Skeletal muscle satellite cell (primary cell): ENCODE measurements around the gene PYGO2.
A peak's percentile ranks its signal among the peaks of the same experiment; 100 is the strongest.

ENCODE experiments used
- H3K27me3 ChIP-seq: 2 replicates; pipeline ENCODE4 v1.7.0; 2013; ENCODE audit warnings: low read length; ENCODE audit not compliant: control insufficient read depth, insufficient read depth
- H3K36me3 ChIP-seq: 2 replicates; pipeline ENCODE4 v1.7.0; 2013; ENCODE audit warnings: mild to moderate bottlenecking, control low read depth, low read length; ENCODE audit not compliant: insufficient read depth
- H3K4me1 ChIP-seq: 2 replicates; pipeline ENCODE4 v1.7.0; 2013; ENCODE audit warnings: low read length; ENCODE audit not compliant: control insufficient read depth, insufficient read depth
- H3K4me2 ChIP-seq: 2 replicates; pipeline ENCODE4 v1.7.0; 2013; ENCODE audit warnings: mild to moderate bottlenecking, low read length
- H3K4me3 ChIP-seq: 2 replicates; pipeline ENCODE4 v1.7.0; 2013; ENCODE audit warnings: low read length
- H3K9ac ChIP-seq: 2 replicates; pipeline ENCODE4 v1.7.0; 2013; ENCODE audit warnings: mild to moderate bottlenecking, low read depth, low read length, moderate library complexity
- H3K9me3 ChIP-seq: replicated peaks from 2 replicates; pipeline ENCODE4 v1.7.0; 2013; ENCODE audit warnings: mild to moderate bottlenecking, control low read depth, low read length

PYGO2 gene

GRCh38 chr1:154966111-154966510 lies 4.5 kb upstream of the PYGO2 start:
- Histone ChIP-seq H3K4me3 (no peak overlapping the region), H3K4me2 (no peak overlapping the region), H3K27me3 (no peaks in the 10 kb centered on the region), H3K9me3 (no peaks in the 10 kb centered on the region), H3K4me1 (peaks cover 57% of the 10 kb centered on the region), H3K9ac (peak overlapping the region; percentile 94), H3K36me3 (peaks cover 63% of the 10 kb centered on the region)

- Histone ChIP-seq H3K9me3 (no peaks in the 10 kb centered on the region), H3K27me3 (no peaks in the 10 kb centered on the region), H3K4me2 (no peak overlapping the region), H3K4me1 (peaks cover 59% of the 10 kb centered on the region), H3K4me3 (no peak overlapping the region), H3K9ac (no peak overlapping the region), H3K36me3 (peaks cover 63% of the 10 kb centered on the region)
Measured at GRCh38 chr1:154964359-154964758, 2.8 kb upstream of the PYGO2 start.

DNA sequence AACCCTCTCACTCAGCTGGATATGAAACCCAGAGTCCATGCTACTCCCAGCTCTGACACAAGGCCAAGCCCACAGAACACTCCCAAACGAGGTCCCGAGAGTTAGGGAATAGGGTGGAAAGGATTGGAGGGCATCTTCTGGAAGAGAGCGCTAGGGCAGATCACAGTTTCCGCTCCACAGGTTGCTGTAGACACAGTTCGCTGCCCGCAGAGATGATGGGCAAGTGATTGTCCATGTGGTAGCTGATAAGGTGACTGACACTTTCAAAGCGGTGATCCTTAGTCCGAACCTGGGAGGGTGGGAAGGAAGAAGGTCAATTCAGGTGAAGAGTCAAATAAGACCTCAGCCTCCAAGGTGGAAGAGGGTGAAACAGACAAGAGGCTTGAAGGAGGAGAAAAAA lies 2.1 kb upstream of the PYGO2 start:
- no peak overlapping the region for H3K4me2 ChIP-seq
- H3K9ac ChIP-seq, result peak overlapping the region; percentile 94
- peaks cover 62% of the 10 kb centered on the region for H3K36me3 ChIP-seq
- H3K4me3 ChIP-seq, result no peak overlapping the region
- H3K9me3 ChIP-seq, result no peaks in the 10 kb centered on the region
- no peaks in the 10 kb centered on the region for H3K27me3 ChIP-seq
- H3K4me1 ChIP-seq, result peaks cover 52% of the 10 kb centered on the region

GRCh38 chr1:154962795-154963330 lies 1.3 kb upstream of the PYGO2 start:
- peaks cover 54% of the 10 kb centered on the region for H3K36me3 ChIP-seq
- peak overlapping the region; percentile 94 for H3K9ac ChIP-seq
- H3K4me3 ChIP-seq, result peak overlapping the region; percentile 88
- no peaks in the 10 kb centered on the region for H3K9me3 ChIP-seq
- peak overlapping the region; percentile 87 for H3K4me2 ChIP-seq
- H3K27me3 ChIP-seq, result no peaks in the 10 kb centered on the region
- peaks cover 44% of the 10 kb centered on the region for H3K4me1 ChIP-seq

GRCh38 chr1:154962156-154962749 lies 671 bp upstream of the PYGO2 start:
- H3K4me2 ChIP-seq, result peak overlapping the region; percentile 87
- peak overlapping the region; percentile 88 for H3K4me3 ChIP-seq
- H3K36me3 ChIP-seq, result peaks cover 48% of the 10 kb centered on the region
- H3K4me1 ChIP-seq, result peaks cover 43% of the 10 kb centered on the region
- peak overlapping the region; percentile 94 for H3K9ac ChIP-seq
- H3K27me3 ChIP-seq, result no peaks in the 10 kb centered on the region
- no peaks in the 10 kb centered on the region for H3K9me3 ChIP-seq

DNA sequence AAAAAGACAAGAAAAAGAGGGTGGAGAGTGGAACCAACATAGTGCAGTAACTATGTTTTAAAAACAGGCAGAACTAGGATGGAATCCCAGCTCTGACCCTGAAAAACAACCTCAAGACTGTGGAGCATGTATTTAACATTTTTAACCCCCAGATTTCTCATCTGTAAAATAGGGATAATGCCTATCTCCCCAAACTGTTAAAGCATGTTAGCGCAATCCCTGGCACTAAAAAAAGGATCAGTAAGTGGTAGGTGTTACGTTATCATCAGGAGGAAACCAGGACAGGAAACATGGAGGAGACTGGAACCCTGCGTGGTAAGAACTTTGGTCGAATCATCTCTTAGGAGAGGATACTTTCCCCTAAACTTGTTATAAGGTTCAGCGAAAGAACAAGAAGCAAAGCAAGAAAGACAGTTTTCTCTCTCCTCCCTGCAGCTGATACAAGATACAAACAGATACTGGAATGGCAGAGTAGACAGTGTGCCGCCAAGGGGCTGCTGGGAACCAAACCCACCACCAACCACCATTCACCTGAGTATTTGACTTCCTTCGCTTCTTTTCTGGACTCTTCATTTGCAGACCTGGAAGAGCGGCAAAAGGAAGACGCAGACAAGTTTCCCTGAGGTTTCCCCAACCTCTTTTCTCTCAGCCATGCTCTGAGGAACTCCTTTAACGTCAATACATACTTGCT lies 991 bp downstream of the PYGO2 start:
- H3K9ac ChIP-seq, result peak overlapping the region; percentile 94
- H3K4me1 ChIP-seq, result peaks cover 46% of the 10 kb centered on the region
- no peaks in the 10 kb centered on the region for H3K27me3 ChIP-seq
- H3K9me3 ChIP-seq, result no peaks in the 10 kb centered on the region
- H3K4me3 ChIP-seq, result peak overlapping the region; percentile 88
- peaks cover 32% of the 10 kb centered on the region for H3K36me3 ChIP-seq
- peak overlapping the region; percentile 87 for H3K4me2 ChIP-seq

GRCh38 chr1:154959426-154959780 lies 2.2 kb downstream of the PYGO2 start:
- Histone ChIP-seq H3K9me3 (no peaks in the 10 kb centered on the region), H3K36me3 (peaks cover 21% of the 10 kb centered on the region), H3K9ac (no peak overlapping the region), H3K4me3 (no peak overlapping the region), H3K27me3 (no peaks in the 10 kb centered on the region), H3K4me1 (peaks cover 54% of the 10 kb centered on the region), H3K4me2 (no peak overlapping the region)

- Histone ChIP-seq H3K4me3 (no peak overlapping the region), H3K27me3 (no peaks in the 10 kb centered on the region), H3K4me1 (peaks cover 55% of the 10 kb centered on the region), H3K36me3 (peaks cover 16% of the 10 kb centered on the region), H3K9ac (no peak overlapping the region), H3K9me3 (no peaks in the 10 kb centered on the region), H3K4me2 (no peak overlapping the region)
Measured at GRCh38 chr1:154958681-154959425, 2.7 kb downstream of the PYGO2 start.

GRCh38 chr1:154958036-154958435 lies 3.5 kb downstream of the PYGO2 start:
- Histone ChIP-seq H3K4me2 (no peak overlapping the region), H3K36me3 (peaks cover 8% of the 10 kb centered on the region), H3K9ac (no peak overlapping the region), H3K27me3 (no peaks in the 10 kb centered on the region), H3K4me3 (no peak overlapping the region), H3K9me3 (no peaks in the 10 kb centered on the region), H3K4me1 (peaks cover 48% of the 10 kb centered on the region)

DNA sequence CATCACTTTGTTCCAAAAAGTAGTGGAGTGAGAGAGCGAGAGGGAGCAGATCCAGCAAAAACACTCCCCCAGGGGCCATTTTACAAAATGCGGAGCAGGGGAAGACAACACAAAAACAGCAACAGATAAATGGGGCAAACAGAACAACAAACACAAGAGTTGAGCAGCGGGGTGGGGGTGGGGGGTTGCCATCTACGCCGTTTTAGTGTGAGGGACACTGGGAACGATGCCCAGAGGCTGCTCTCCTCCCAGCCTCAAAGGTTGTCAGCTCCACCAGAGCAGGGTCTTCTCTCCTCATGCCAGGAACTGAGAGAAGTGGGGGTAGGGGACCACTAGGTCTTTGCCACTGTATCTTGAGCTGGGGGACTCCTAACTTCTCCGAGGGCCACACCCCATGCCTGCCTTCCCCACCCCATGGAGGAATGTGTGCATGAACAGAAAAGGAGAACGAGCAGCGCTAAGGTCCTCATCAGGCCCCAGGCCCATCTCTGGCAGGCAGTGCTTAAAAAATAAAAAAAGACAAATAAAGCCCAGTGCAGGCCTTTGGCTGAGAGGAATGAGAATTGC lies 4.4 kb downstream of the PYGO2 start:
- Histone ChIP-seq H3K27me3 (no peaks in the 10 kb centered on the region), H3K4me3 (peak overlapping the region; percentile 74), H3K4me1 (peaks cover 42% of the 10 kb centered on the region), H3K9ac (peak overlapping the region; percentile 73), H3K4me2 (peak overlapping the region; percentile 83), H3K9me3 (no peaks in the 10 kb centered on the region), H3K36me3 (no peaks in the 10 kb centered on the region)

- H3K9ac ChIP-seq, result peak overlapping the region; percentile 73
- H3K4me1 ChIP-seq, result peaks cover 40% of the 10 kb centered on the region
- H3K9me3 ChIP-seq, result no peaks in the 10 kb centered on the region
- no peaks in the 10 kb centered on the region for H3K27me3 ChIP-seq
- H3K4me2 ChIP-seq, result peak overlapping the region; percentile 83
- no peaks in the 10 kb centered on the region for H3K36me3 ChIP-seq
- H3K4me3 ChIP-seq, result peak overlapping the region; percentile 74
Measured at GRCh38 chr1:154956544-154956941, 5.0 kb downstream of the PYGO2 start.
